ENCODE data around the gene MIER1. TPM values are rescaled to one million over a fixed set of nuclear protein-coding genes. Genes with fewer than 3 reads are reported as not detected.

MIER1 gene
- total and polyA plus RNA-seq, 9 of the 15 experiments (the other 6 are each of a cell fraction or from before 2014, with no cell fraction given): 13.9 to 34.8 (median 21.5) TPM

GRCh38 chr1:66916320-66916719 is 8.5 kb upstream of the MIER1 start (continued):
- no peak for TF ChIP-seq RNF219 (CRISPR knock-in tag; IDR thresholded peaks at IDR 0.05)
- peak; percentile 92 for TF ChIP-seq TEAD2 (tag; IDR thresholded peaks at IDR 0.05)
- TF ChIP-seq MAFG (tag; conservative IDR thresholded peaks at IDR 0.05): no peak
- no peak for TF ChIP-seq THAP7 (CRISPR knock-in tag; IDR thresholded peaks at IDR 0.05)
- peak; percentile 72 for TF ChIP-seq FOSL1 (tag; conservative IDR thresholded peaks at IDR 0.05)
- no peak for TF ChIP-seq ETS2 (tag; IDR thresholded peaks at IDR 0.05; ENCODE audit: borderline replicate concordance, poor library complexity, severe bottlenecking)
- no peak for TF ChIP-seq CSDE1 (IDR thresholded peaks at IDR 0.05)
- TF ChIP-seq ZNF511 (CRISPR knock-in tag; IDR thresholded peaks at IDR 0.05): no peak
- TF ChIP-seq ZNF282 (CRISPR knock-in tag; IDR thresholded peaks at IDR 0.05): no peak
- no peak for TF ChIP-seq ILK (tag; IDR thresholded peaks at IDR 0.05; ENCODE audit: borderline replicate concordance, low read depth)
- peak; percentile 96 for TF ChIP-seq TAL1 (IDR thresholded peaks at IDR 0.05)
- peak; percentile 51; the same call in 1 of the 2 replicates for TF ChIP-seq KHSRP (IDR thresholded peaks at IDR 0.05)
- no peak for TF ChIP-seq ZNF79 (CRISPR knock-in tag; IDR thresholded peaks at IDR 0.05; ENCODE audit: low read depth)
- TF ChIP-seq MGA (IDR thresholded peaks at IDR 0.05): no peak; the same call in 1 of the 2 replicates

Data from K562 (cell line).